Measurements from ENCODE around the gene MACROD2.

- TF ChIP-seq POLR2A (IDR thresholded peaks at IDR 0.05) (no peak), CTCF (IDR thresholded peaks at IDR 0.05) (no peak)
Observed at GRCh38 chr20:14523090-14523489, 527.8 kb downstream of the MACROD2 start.

Data from uterus (tissue), 2 donors.